Psoas muscle (tissue), 8 donors: ENCODE results near the gene NOVA1. TPM values are rescaled to one million over a fixed set of nuclear protein-coding genes. Genes with fewer than 3 reads are reported as not detected.

Experiments used
- ATAC-seq, 4 donors: fragments of 200-7000 bp; cut with Tn5 transposase; one replicate each; pipeline ENCODE4 v1.9.1; 2020; ENCODE audit warnings: moderate library complexity in 3 of 4, mild to moderate bottlenecking in 2 of 4
- DNase-seq, 2 donors: peaks; one replicate each; pipeline ENCODE4 v3.0.0-alpha.2; 2020
- H3K27ac ChIP-seq: fragments of 200-600 bp; one replicate; pipeline ENCODE4 v1.8.0; 2022
- H3K27me3 ChIP-seq, 3 donors: fragments of 200-600 bp in 1 of 3; one replicate each; pipeline versions ENCODE4 v1.6.1 to v1.8.0; 2013 to 2022; ENCODE audit warnings: low read length in 2 of 3, mild to moderate bottlenecking in 2 of 3, moderate library complexity in 1 of 3; ENCODE audit not compliant: insufficient read depth in 3 of 3
- H3K36me3 ChIP-seq, 2 donors: fragments of 200-600 bp in 1 of 2; one replicate each; pipeline versions ENCODE4 v1.6.1 to v1.8.0; 2013 to 2022; ENCODE audit warnings: low read depth in 1 of 2, mild to moderate bottlenecking in 1 of 2, moderate library complexity in 1 of 2; ENCODE audit not compliant: insufficient read depth in 1 of 2
- H3K4me1 ChIP-seq: fragments of 200-600 bp; one replicate; pipeline ENCODE4 v1.8.0; 2022
- H3K4me3 ChIP-seq: fragments of 200-600 bp; one replicate; pipeline ENCODE4 v1.8.0; 2022; ENCODE audit warnings: mild to moderate bottlenecking
- H3K9me3 ChIP-seq: fragments of 200-600 bp; one replicate; pipeline ENCODE4 v1.8.0; 2022
- CTCF ChIP-seq: fragments of 200-600 bp; IDR thresholded peaks from one replicate; pipeline ENCODE4 v1.8.0; 2022; ENCODE audit warnings: antibody characterized with exemption
- WGBS, 3 donors: extraction: QIAGEN DNeasy Blood & Tissue Kit; methylation state at CpG; one replicate each; pipeline versions ENCODE4 v1.1.6 to v1.1.7; 2013; 5-methylcytosine and 5-hydroxymethylcytosine counted together
- intact Hi-C, 2 donors: fragments of 100-400 bp; cut with DNase I; formaldehyde crosslinking; loops; one replicate each; pipeline versions ENCODE4 v1.11.0 to v1.14.2; 2022
- polyA plus RNA-seq, 3 donors: library from polyadenylated mRNA; stranded (reverse); fragments of 200-250 nt; gene quantifications; one replicate each; pipeline ENCODE4 v1.2.3, GENCODE V29; 2013
- total RNA-seq, 4 donors: library from RNA; stranded (reverse); fragmentation: NEBNext Ultra II Directional in 2 of 4; extraction: Animal tissue kit (Norgen Biotek cat#: 25700) in 2 of 4; gene quantifications; one replicate each; pipeline versions ENCODE4 v1.2.1 to v1.2.4, GENCODE V29; 2021 to 2023
- donor health status: healthy with polysubstance abuse.
- donor health status: DM: no; HTN: no; CAD: no; lungs with moderate emphysema.
- donor health status: Bipolar disorder and iron deficiency.
- donor health status: healthy.
- donor health status: DM: yes; HTN: yes; CAD: no.
- donor health status: DM: no; HTN: no; CAD: no.
- donor health status: DM: no; HTN: no; CAD: no.
- donor health status: DM: yes; HTN: yes; CAD: no.

NOVA1 gene
- total and polyA plus RNA-seq, 7 donors, result 0.73 to 4.4 (median 2.5) TPM

GRCh38 chr14:26598672-26599131 is 869 bp upstream of the NOVA1 start:
- ATAC-seq (peak in 3 of 4 donors; percentile 22 to 39 (median 23)), DNase-seq (no peak)
- H3K27me3 ChIP-seq, result peaks cover 0 to 25% (median 3%) of the 10 kb centered on the region in 3 donors
- H3K36me3 ChIP-seq, result no peaks in the 10 kb centered on the region
- 1% methylated on average over 18 of the region's 18 CpGs for WGBS, 3 donors
- no peaks in the 10 kb centered on the region for H3K9me3 ChIP-seq
- intact Hi-C loops, result no loop called here
- peak overlapping the region; percentile 67 for H3K4me3 ChIP-seq
- H3K27ac ChIP-seq, result peak overlapping the region; percentile 36
- H3K4me1 ChIP-seq, result no peaks in the 10 kb centered on the region
- no peak for TF ChIP-seq CTCF

- no peak for TF ChIP-seq CTCF
- Histone ChIP-seq H3K4me3 (peak overlapping the region; percentile 67), H3K27ac (peak overlapping the region; percentile 41), H3K27me3 (peaks cover 0 to 25% (median 3%) of the 10 kb centered on the region in 3 donors), H3K4me1 (no peaks in the 10 kb centered on the region), H3K9me3 (no peaks in the 10 kb centered on the region), H3K36me3 (no peaks in the 10 kb centered on the region)
- intact Hi-C loops, result no loop called here
- ATAC-seq (peak; percentile 75 to 88 (median 82)), DNase-seq (peak; percentile 80 to 88)
- WGBS, 3 donors, result 0 to 1% (median 0%) methylated on average over 39 to 54 of the region's 54 CpGs
These were observed 343 bp upstream of the NOVA1 start for GRCh38 chr14:26598081-26598671.

- no peak overlapping the region for H3K27ac ChIP-seq
- intact Hi-C loops, result no loop called here
- H3K36me3 ChIP-seq, result no peaks in the 10 kb centered on the region
- DNase-seq, result peak; percentile 20 to 53
- peak in 1 of 4 donors; percentile 34 for ATAC-seq
- 0% methylated on average over 14 to 33 of the region's 33 CpGs for WGBS, 3 donors
- no peaks in the 10 kb centered on the region for H3K4me1 ChIP-seq
- no peaks in the 10 kb centered on the region for H3K9me3 ChIP-seq
- H3K27me3 ChIP-seq, result peaks cover 0 to 25% (median 3%) of the 10 kb centered on the region in 3 donors
- no peak for TF ChIP-seq CTCF
- peak overlapping the region; percentile 67 for H3K4me3 ChIP-seq
These were observed 703 bp downstream of the NOVA1 start for GRCh38 chr14:26597071-26597588.

- H3K27me3 ChIP-seq, result peaks cover 0 to 25% (median 3%) of the 10 kb centered on the region in 3 donors
- no peak for ATAC-seq
- intact Hi-C loops, result no loop called here
These were observed 1.2 kb downstream of the NOVA1 start for GRCh38 chr14:26596543-26597061.

More at GRCh38 chr14:26596543-26597061, 1.2 kb downstream of the NOVA1 start:
- TF ChIP-seq CTCF, result no peak
- 1 to 3% (median 1%) methylated on average over 21 of the region's 21 CpGs for WGBS, 3 donors
- no peaks in the 10 kb centered on the region for H3K9me3 ChIP-seq
- H3K27ac ChIP-seq, result no peak overlapping the region
- no peaks in the 10 kb centered on the region for H3K36me3 ChIP-seq
- no peaks in the 10 kb centered on the region for H3K4me1 ChIP-seq
- H3K4me3 ChIP-seq, result peak overlapping the region; percentile 67
- DNase-seq, result peak in 1 of 2 donors; percentile 44
